HG02943 (cell line): ENCODE data around the gene HLA-G.

Experiments used
- ATAC-seq: cut with Tn5 transposase; IDR thresholded peaks from one replicate; pipeline ENCODE4 v1.9.1; 2021; ENCODE audit warnings: mild to moderate bottlenecking, low read depth, moderate library complexity; ENCODE audit not compliant: unreplicated experiment

Gene HLA-G

DNA sequence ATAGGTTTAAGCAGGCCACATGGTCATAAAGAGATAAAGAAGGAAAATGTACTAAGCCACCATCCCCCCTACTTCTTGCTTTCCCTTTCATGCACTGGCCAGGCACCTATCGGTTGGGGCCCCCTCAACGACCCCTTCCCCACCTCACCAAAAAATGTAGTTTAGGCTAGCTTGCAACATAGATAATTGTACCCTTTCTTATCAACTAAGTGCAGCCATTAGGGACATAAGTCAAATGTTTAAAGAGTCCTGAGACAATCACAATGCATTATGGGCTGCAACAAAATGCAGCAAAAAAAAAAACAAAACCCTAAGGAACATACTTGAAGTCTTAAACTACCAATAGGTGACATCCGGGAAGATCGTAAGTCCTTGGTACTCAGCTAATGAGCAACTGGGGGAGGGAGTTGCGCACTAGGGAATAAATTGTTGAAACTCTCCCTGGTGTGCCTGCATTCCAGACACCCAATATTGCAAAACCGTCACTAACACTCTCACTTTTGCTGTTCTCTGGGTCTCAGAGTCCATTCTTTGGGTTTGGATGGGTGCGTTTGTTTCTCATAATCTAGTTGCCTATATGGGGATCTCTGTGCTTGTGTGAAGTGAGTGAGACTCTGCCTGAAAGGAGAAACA is 12.4 kb upstream of the HLA-G start:
- no peak for ATAC-seq

DNA sequence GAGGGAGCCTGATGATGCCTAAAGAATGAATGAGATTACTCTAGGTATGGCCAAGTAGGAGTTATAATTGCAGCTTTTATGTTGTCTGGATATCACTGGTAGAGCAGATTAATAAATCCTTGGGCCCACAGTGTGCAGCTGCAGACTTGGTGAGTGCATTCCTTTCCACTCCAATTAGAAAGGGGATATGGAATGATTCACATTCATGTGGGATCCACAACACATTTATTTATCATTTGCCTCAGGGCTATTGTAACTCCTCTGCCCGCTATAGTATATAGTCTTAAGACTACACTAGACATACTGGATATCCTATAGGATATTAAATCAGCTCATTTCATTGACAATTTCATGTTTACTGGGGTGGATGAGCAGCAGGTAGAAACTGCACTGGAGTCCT is 11.6 kb upstream of the HLA-G start:
- ATAC-seq, result no peak

- ATAC-seq, result no peak
Observed at GRCh38 chr6:29818892-29819291, 8.7 kb upstream of the HLA-G start.

DNA sequence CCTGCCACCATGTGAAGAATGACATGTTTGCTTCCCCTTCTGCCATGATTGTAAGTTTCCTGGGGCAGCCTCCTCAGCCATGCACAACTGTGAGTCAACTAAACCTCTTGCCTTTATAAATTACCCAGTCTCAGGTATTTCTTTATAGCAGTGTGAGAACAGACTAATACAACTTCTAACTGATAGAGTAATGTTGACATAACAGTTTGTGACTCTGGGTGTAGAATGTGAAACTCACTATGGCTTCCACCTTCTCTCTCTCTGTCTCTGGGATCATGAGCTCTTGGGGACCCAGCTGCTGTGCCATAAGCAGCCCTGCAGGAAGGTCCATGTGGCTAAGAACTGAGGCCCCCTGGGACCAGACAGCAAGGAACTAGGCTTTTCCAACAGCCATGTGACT is 3.5 kb upstream of the HLA-G start:
- ATAC-seq, result no peak

- no peak for ATAC-seq
Observed at GRCh38 chr6:29825848-29826247, 1.8 kb upstream of the HLA-G start.

GRCh38 chr6:29826271-29826670 is 1.4 kb upstream of the HLA-G start:
- ATAC-seq, result no peak

DNA sequence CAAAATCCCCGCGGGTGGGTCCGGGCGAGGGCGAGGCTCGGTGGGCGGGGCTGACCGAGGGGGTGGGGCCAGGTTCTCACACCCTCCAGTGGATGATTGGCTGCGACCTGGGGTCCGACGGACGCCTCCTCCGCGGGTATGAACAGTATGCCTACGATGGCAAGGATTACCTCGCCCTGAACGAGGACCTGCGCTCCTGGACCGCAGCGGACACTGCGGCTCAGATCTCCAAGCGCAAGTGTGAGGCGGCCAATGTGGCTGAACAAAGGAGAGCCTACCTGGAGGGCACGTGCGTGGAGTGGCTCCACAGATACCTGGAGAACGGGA is 809 bp downstream of the HLA-G start:
- no peak for ATAC-seq

GRCh38 chr6:29829766-29830165 is 2.1 kb downstream of the HLA-G start:
- ATAC-seq, result no peak

- no peak for ATAC-seq
Observed at GRCh38 chr6:29830409-29830808, 2.8 kb downstream of the HLA-G start.

GRCh38 chr6:29831776-29832175 is 4.2 kb downstream of the HLA-G start:
- ATAC-seq, result no peak

DNA sequence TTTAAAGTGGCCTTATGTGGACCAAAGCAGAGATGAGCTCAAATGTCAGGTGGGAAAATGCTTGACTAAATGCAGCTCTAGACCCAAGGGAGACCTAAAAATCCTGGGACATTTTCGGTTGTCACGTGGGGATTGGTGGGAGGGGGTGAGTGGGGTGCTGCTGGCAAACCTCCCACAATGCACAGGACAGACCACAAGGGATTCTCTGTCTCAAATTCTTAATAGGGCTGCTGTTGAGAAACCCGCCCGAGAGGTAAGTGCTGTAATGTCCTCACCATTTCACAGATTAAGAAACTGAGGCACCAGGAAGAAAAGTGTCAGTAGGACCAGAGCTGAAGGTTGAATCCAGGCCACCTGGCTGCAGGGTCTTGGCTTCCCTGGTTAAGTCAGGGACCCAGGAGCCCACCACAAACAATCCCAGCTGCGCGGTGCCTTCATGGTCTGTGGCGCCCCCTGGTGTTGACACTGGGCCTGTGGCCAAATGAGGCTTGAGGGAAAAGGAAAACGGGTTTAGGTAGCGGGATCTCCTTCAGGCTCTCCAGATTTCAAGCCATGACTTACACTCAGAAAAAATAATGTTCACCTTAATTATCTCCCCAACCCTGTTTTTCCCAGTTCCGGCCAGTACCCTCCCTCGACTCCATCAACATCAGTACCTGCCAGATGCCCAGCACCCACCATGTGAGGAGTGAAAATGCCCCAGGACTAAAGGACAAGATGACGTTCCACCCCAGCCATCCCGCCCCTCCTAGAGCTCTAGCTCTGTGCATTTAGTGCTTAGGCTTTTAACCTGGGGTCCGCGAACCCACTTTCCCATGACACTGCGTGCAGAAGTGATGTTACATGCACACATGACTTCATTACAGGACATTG is 7.2 kb downstream of the HLA-G start:
- no peak for ATAC-seq

- ATAC-seq, result no peak
Observed at GRCh38 chr6:29839917-29840316, 12.3 kb downstream of the HLA-G start.

- ATAC-seq, result no peak
Observed at GRCh38 chr6:29841030-29841429, 13.4 kb downstream of the HLA-G start.

DNA sequence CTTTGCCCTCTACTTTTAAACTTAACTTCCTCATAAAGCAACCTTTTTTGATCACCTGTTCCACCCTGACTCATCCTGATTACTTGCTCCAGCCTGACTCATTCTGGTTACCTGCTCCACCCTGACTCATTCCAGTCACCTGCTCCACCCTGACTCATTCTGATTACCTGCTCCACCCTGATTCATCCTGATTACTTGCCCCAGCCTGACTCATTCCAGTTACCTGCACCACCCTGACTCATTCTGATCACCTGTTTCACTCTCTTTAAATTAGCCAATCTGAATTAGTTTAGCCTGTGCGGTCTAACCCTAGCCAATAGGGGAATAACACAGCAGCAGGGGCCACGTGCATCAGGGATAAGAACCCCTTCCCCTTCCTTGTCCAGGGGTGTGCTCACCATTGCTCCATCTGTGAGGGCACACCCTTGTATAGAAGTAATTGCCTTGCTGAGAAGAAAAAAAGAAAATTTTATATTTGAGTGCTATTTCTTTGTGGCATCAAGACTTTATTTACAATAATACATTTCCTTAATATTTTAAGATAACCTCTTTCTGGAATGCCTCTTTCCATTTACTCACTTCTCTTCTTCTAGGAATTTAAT is 17.9 kb downstream of the HLA-G start:
- no peak for ATAC-seq

- no peak for ATAC-seq
Observed at GRCh38 chr6:29847871-29848630, 20.4 kb downstream of the HLA-G start.

DNA sequence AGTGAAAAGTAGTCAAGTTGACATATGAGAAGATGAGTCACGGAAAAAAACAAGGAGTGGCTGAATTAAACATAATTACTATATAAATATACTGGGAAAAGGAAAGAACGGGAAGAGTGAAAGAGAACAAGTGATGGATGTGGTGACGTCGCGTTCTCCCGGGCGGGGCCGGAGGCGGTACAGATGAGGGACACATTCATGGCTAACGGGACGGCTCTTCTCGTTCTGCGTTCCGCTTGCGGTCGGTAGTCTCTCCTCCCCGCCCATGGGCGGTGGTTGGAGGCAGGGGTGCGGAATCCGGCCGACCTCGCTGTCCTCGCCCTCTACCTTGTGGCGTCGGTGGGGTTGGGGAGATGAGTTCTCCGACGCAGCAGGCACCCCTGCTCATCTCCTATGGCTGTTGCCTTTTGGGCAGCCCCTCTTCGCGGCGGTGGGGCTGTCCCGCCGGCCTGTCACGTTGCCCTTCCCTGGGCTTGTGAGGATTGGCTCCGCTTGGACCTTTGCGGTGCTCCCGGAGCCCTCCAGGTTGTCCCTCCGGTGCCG is 22.5 kb downstream of the HLA-G start:
- ATAC-seq, result no peak

DNA sequence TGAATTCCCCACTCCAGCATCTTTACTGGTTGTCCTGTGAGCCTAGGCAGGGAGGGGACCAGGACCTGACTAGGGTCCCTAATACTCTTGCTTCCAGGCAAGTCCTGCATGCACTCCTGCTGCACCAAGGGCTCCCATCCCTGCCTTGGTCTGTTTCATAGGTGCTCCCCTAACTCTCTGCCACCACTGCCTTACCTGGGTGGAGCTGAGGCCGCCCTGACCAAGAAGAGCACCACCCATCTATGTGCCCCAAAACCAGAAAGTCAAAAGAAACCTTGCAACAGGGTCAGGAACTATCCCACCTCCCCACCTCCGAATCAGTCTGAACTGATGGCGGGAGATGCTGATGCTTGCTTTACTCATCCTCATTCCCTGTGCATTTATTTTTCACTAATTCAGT is 23.6 kb downstream of the HLA-G start:
- ATAC-seq, result no peak

DNA sequence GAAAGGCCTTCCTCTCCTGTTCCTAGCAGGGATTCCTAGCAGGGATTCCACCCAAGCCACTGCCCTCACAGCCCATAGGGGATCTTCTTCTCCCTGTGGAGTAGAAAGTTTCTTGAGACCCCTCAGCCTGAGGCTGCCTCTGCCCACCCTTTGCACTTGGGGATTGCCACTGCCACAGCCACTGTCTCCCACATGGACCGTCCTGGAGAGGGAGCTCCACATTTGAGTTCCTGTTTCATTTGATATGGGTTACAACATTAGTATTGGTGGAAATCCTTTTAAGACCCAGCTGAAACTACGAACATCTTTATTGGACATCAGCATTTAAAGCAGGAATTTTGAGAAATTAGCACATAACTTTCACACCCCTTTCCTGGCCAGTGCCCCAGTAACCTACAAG is 25.6 kb downstream of the HLA-G start:
- no peak for ATAC-seq

- no peak for ATAC-seq
Observed at GRCh38 chr6:29858006-29858405, 30.4 kb downstream of the HLA-G start.

DNA sequence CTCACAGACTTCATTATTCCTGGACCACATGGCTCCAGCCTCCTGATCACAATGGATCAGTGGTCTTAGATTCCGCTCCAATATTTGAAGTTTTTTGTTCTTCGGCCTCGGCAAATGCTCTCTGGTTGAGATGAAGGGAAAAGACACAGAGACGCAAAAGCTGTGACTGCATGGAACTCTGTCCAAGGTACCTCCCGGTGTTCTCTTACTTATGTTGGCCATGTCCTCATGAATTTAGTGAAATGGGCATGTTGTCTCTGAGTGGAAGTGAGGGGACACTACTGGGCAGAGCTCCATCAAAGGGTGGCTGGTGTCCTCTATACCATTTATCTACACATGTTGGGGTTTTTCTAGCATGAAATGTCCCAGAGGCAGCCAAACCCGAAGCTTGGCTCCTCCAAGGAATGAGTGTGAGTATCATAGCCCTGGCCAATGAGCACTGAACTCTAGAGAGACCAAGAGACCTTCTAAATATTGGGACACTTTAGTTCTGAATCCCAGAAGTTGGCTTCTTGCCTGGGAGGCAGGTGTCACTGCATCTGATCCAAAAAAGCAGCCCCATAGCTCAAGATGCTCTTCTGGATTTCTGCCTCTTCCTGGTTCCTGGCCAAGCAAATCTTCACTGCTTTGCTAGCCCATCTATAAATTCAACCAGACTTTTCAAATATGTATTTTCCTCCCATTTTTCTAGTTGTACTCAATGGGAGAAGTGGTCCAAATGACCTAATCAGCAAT is 34.1 kb downstream of the HLA-G start:
- ATAC-seq, result no peak
